Measurements from ENCODE around the gene CADM1. TPM values are rescaled to one million over a fixed set of nuclear protein-coding genes. Genes with fewer than 3 reads are reported as not detected.

The CADM1 gene
- total RNA-seq, 1 experiment from 2014 or later = 1.1 TPM

GRCh38 chr11:115524572-115524971 is 20.4 kb upstream of the CADM1 start:
- H3K79me2 ChIP-seq (ENCODE audit: low read length) = no peaks in the 10 kb centered on the region
- no peaks in the 10 kb centered on the region for H3K4me1 ChIP-seq (ENCODE audit: insufficient read depth, low read length)
- no peaks in the 10 kb centered on the region for H3K36me3 ChIP-seq (ENCODE audit: low read depth, low read length)
- H3F3A ChIP-seq (ENCODE audit: low read length, unreplicated experiment) = no peaks in the 10 kb centered on the region
- no peaks in the 10 kb centered on the region for H3K9me2 ChIP-seq (replicated peaks; ENCODE audit: low read length)
- no peak overlapping the region for H3K27ac ChIP-seq (ENCODE audit: low read length)
- no peak overlapping the region for H3K4me2 ChIP-seq (ENCODE audit: low read length)
- intact Hi-C loops (cut with micrococcal nuclease) = no loop called here
- no peaks in the 10 kb centered on the region for H4K20me1 ChIP-seq (ENCODE audit: low read length)
- H3K9ac ChIP-seq (ENCODE audit: low read length) = no peak overlapping the region
- no peaks in the 10 kb centered on the region for H3K27me3 ChIP-seq (ENCODE audit: low read length)
- H3K4me3 ChIP-seq (ENCODE audit: low read length) = no peak overlapping the region
- ChIA-PET POLR2A (ENCODE audit: unreplicated experiment) (no interaction called here), CTCF (no interaction called here)
- TF ChIP-seq CTCF (conservative IDR thresholded peaks at IDR 0.05; ENCODE audit: low read depth, low read length) = no peak
- TF ChIP-seq EZH2phosphoT487 (IDR thresholded peaks at IDR 0.05; ENCODE audit: borderline replicate concordance, low read length) = no peak
- TF ChIP-seq EZH2 (IDR thresholded peaks at IDR 0.05; ENCODE audit: low read length, unreplicated experiment) = no peak
- H3K9me3 ChIP-seq (ENCODE audit: low read length) = 0 out of 2 replicates have a peak, but pooled peaks cover 12% of the 10 kb centered on the region
- ATAC-seq = no peak
- no TSS peak for BruUV-seq (replicated peaks)
- no peak for DNase-seq
- H2AFZ ChIP-seq (ENCODE audit: low read length) = no peak overlapping the region

DNA sequence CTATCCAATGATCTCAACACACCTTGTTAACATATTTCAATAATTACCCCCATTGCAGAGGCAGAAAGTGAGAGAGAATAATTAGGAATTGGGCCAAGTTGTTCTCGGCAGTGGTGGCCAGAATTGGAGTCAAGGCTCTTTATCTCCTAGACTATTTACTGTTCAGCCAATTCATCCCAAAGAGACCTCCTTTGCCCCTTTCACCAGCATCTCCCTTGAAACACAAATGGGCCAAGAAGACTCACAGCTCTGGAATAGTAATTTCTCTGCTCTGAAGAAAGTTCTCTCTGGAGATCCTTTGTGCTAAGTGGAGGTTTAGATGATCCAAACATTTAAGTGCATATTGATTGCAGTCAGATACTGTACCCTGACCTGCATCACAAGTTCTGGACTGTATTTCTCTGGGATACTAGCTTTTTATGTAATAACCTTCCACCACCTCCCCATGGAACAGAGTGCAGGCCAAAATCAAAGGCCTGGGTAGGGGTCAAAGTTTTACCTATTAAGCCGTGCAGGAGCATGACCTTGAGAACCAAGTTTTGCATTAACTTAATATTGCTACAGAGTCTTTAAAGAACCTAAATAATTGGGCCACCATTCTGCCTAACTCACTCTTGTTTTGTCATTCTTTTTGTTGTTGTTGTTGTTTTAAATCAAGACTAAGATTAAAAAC is 19.6 kb upstream of the CADM1 start:
- TF ChIP-seq CTCF (conservative IDR thresholded peaks at IDR 0.05; ENCODE audit: low read depth, low read length) (no peak), EZH2phosphoT487 (IDR thresholded peaks at IDR 0.05; ENCODE audit: borderline replicate concordance, low read length) (no peak), EZH2 (IDR thresholded peaks at IDR 0.05; ENCODE audit: low read length, unreplicated experiment) (no peak)
- Histone ChIP-seq H3K4me2 (ENCODE audit: low read length) (no peak overlapping the region), H4K20me1 (ENCODE audit: low read length) (no peaks in the 10 kb centered on the region), H3K9ac (ENCODE audit: low read length) (no peak overlapping the region), H3K27ac (ENCODE audit: low read length) (no peak overlapping the region), H3K36me3 (ENCODE audit: low read depth, low read length) (no peaks in the 10 kb centered on the region), H3F3A (ENCODE audit: low read length, unreplicated experiment) (no peaks in the 10 kb centered on the region), H3K4me1 (ENCODE audit: insufficient read depth, low read length) (no peaks in the 10 kb centered on the region), H2AFZ (ENCODE audit: low read length) (no peak overlapping the region), H3K79me2 (ENCODE audit: low read length) (no peaks in the 10 kb centered on the region), H3K27me3 (ENCODE audit: low read length) (no peaks in the 10 kb centered on the region), H3K9me3 (ENCODE audit: low read length) (0 out of 2 replicates have a peak, but pooled peaks cover 12% of the 10 kb centered on the region), H3K4me3 (ENCODE audit: low read length) (no peak overlapping the region), H3K9me2 (replicated peaks; ENCODE audit: low read length) (no peaks in the 10 kb centered on the region)
- ATAC-seq (no peak), DNase-seq (no peak)
- POLR2A ChIA-PET (ENCODE audit: unreplicated experiment) = no interaction called here
- no TSS peak for BruUV-seq (replicated peaks)
- CTCF ChIA-PET = no interaction called here
- intact Hi-C loops (cut with micrococcal nuclease) = no loop called here

GRCh38 chr11:115522302-115522701 is 18.1 kb upstream of the CADM1 start:
- Histone ChIP-seq H3K9me2 (replicated peaks; ENCODE audit: low read length) (no peaks in the 10 kb centered on the region), H3K4me3 (ENCODE audit: low read length) (no peak overlapping the region), H4K20me1 (ENCODE audit: low read length) (no peaks in the 10 kb centered on the region), H3K79me2 (ENCODE audit: low read length) (no peaks in the 10 kb centered on the region), H3F3A (ENCODE audit: low read length, unreplicated experiment) (no peaks in the 10 kb centered on the region), H3K4me1 (ENCODE audit: insufficient read depth, low read length) (no peaks in the 10 kb centered on the region), H2AFZ (ENCODE audit: low read length) (no peak overlapping the region), H3K4me2 (ENCODE audit: low read length) (no peak overlapping the region), H3K27me3 (ENCODE audit: low read length) (no peaks in the 10 kb centered on the region), H3K36me3 (ENCODE audit: low read depth, low read length) (no peaks in the 10 kb centered on the region), H3K9me3 (ENCODE audit: low read length) (0 out of 2 replicates have a peak, but pooled peaks cover 12% of the 10 kb centered on the region), H3K27ac (ENCODE audit: low read length) (no peak overlapping the region), H3K9ac (ENCODE audit: low read length) (no peak overlapping the region)
- TF ChIP-seq EZH2phosphoT487 (IDR thresholded peaks at IDR 0.05; ENCODE audit: borderline replicate concordance, low read length) = no peak
- no peak for TF ChIP-seq CTCF (conservative IDR thresholded peaks at IDR 0.05; ENCODE audit: low read depth, low read length)
- TF ChIP-seq EZH2 (IDR thresholded peaks at IDR 0.05; ENCODE audit: low read length, unreplicated experiment) = no peak
- DNase-seq (no peak), ATAC-seq (no peak)
- intact Hi-C loops (cut with micrococcal nuclease) = no loop called here
- CTCF ChIA-PET = no interaction called here
- POLR2A ChIA-PET (ENCODE audit: unreplicated experiment) = interaction anchor here (0.6 kb wide), 1 partner anchor 1063 kb away, joined by 3 read pairs; no protein-coding TSS in a partner anchor
- BruUV-seq (replicated peaks) = no TSS peak
